GM18505 (cell line): ENCODE results near the gene SLC12A3.
"Not testable (repeated sequence)": the region's sequence is repeated elsewhere in the genome, so short reads cannot be mapped to it uniquely, and the experiment has no call there.

Source experiments
- ATAC-seq: cut with Tn5 transposase; IDR thresholded peaks from one replicate; pipeline ENCODE4 v1.9.1; 2021; ENCODE audit not compliant: unreplicated experiment
- POLR2A ChIP-seq: IDR thresholded peaks from 4 replicates; pipeline ENCODE4 v1.6.1; 2011; ENCODE audit warnings: borderline replicate concordance; ENCODE audit not compliant: insufficient read depth, insufficient read length; ENCODE audit errors: extremely low read depth

The SLC12A3 gene

GRCh38 chr16:56931892-56932720 is 67.1 kb downstream of the SLC12A3 start, which contains the start of gene HERPUD1:
Gene HERPUD1 (plus strand): TSS chr16:56932142. CDS start chr16:56932245, 103 bp downstream.
- ATAC-seq, result peak; percentile 85
- peak; percentile 99 for TF ChIP-seq POLR2A

- TF ChIP-seq POLR2A, result peak; percentile 59
- ATAC-seq, result no peak
Measured at GRCh38 chr16:56932721-56933619, 68.0 kb downstream of the SLC12A3 start.

- TF ChIP-seq POLR2A, result peak; percentile 16
- ATAC-seq, result no peak
Measured at GRCh38 chr16:56933828-56934598, 69.0 kb downstream of the SLC12A3 start.

DNA sequence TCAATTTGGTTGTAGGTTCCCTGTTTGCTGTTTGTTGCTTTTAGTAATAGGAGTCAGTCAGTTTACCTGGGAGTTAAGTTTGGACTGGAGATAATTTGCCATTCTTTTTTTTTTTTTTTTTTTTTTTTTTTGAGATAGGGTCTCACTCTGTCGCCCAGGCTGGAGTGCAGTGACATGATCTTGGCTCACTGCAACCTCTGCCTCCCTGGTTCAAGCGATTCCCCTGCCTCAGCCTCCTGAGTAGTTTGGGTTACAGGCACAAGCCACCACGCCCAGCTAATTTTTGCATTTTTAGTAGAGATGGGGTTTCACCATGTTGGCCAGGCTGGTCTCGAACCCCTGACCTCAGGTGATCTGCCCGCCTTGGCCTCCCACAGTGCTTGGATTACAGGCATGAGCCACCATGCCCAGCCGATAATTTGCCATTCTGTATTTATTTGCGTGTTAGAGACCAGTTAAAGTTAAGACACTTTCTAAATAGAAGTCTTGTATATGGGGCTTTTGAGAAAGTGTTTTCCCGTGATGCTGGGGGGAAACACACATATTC is 69.7 kb downstream of the SLC12A3 start:
- not testable (repeated sequence) for ATAC-seq

DNA sequence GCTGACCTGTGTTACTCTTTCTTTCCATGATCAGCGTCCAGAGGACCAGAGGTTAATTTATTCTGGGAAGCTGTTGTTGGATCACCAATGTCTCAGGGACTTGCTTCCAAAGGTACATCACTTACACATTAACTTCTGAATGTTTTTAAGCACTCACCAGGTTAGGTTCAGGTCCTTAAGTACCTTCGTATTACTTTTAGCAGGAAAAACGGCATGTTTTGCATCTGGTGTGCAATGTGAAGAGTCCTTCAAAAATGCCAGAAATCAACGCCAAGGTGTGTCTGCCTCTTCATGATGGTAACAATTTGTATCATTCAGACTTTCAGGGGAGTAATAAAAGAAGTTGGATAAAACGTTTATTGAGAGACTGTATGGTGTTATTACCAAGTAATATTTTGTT is 70.2 kb downstream of the SLC12A3 start:
- TF ChIP-seq POLR2A, result no peak
- ATAC-seq, result no peak

- no peak for ATAC-seq
- no peak for TF ChIP-seq POLR2A
Measured at GRCh38 chr16:56936491-56936890, 71.5 kb downstream of the SLC12A3 start.

- ATAC-seq, result no peak
- no peak for TF ChIP-seq POLR2A
Measured at GRCh38 chr16:56936950-56937349, 71.9 kb downstream of the SLC12A3 start.

DNA sequence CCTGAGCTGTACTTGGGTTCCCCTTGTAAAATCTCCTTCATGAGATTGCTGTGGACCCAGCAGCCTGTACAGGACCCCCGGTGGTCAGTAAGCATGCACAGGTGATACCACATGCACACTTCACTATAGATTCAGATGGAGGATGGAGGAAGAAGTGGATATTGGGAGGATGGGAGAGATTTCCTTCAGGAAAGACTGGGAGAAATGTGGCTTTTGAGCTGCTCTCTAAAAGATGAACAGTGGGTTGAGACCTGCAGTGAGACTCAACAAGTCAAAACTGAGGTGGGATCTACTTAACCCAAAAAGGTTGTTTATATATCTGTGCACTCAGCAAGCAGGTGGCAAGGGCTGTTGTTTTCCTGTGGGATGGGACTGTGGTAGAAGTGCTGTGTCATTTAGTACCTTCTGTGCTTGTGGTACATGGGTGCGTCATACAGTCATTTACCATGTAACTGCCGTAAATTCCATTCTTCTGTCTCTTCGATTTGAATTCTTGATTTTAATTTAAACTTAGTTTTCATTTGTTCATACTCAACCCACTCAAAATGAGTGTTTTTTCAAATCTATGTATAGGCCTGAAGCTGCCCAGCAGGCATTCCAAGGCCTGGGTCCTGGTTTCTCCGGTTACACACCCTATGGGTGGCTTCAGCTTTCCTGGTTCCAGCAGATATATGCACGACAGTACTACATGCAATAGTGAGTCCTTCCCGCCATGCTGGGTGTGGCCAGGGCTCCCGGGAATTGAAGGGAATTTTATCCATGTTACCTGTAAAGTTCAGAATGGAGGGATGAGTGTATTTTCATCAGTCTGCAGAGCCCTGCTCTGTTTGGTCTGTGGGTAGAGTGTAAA is 73.9 kb downstream of the SLC12A3 start:
- TF ChIP-seq POLR2A, result peak; percentile 45
- ATAC-seq, result no peak

DNA sequence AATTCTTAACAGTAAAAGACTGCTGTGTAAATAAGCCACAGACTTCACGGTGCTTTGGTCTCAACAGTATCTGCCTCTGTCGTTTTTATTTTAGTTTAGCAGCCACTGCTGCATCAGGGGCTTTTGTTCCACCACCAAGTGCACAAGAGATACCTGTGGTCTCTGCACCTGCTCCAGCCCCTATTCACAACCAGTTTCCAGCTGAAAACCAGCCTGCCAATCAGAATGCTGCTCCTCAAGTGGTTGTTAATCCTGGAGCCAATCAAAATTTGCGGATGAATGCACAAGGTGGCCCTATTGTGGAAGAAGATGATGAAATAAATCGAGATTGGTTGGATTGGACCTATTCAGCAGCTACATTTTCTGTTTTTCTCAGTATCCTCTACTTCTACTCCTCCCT is 74.8 kb downstream of the SLC12A3 start:
- ATAC-seq, result no peak
- TF ChIP-seq POLR2A, result no peak

DNA sequence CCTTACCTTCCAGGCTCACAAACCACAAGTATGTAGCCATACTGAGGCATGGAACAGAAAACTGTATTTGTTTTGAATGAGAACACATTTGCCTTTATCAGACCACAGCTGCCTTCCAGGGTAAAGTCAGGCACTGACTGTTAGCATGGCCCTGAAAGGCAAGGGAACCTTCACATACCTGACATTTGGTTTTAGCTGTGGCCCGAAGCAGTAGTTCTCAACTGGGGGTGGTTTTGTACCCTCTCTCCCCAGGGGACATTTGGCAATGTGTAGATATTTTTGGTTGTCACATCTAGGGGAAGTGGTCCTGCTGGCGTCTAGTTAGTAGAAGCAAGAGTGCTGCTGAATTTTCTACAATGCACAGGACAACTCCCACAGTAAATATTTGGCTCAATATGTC is 76.1 kb downstream of the SLC12A3 start:
- TF ChIP-seq POLR2A, result peak; percentile 40
- no peak for ATAC-seq

DNA sequence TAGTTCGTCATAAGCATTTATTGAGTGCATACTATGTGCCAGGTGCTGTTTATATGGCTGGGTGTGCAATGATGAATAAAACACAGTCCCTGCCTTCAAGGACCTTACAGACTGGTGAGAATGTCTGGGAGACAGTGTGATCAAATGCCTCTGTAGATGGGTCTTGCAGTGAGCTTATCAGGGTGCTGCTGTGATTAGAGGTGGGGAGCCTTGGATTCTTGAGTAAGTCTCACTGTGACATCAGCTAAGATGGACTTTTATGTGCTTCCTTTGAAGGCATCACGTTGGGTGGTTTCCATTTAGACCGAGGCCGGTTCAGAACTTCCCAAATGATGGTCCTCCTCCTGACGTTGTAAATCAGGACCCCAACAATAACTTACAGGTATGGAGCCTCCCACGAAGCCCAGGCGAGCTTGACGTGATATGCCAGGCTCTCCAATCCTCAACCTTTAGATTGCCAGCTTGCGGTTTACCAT is 76.9 kb downstream of the SLC12A3 start:
- no peak for ATAC-seq
- no peak for TF ChIP-seq POLR2A
